NCI-H128 (cell line): ENCODE measurements around the gene DENND1A.
"Not testable (repeated sequence)": the region's sequence is repeated elsewhere in the genome, so short reads cannot be mapped to it uniquely, and the experiment has no call there.

Experiments
- DNase-seq: peaks from one replicate; lab custom pipeline; 2025; ENCODE audit not compliant: unreplicated experiment; lab: John Stamatoyannopoulos, UW

Gene DENND1A

DNA sequence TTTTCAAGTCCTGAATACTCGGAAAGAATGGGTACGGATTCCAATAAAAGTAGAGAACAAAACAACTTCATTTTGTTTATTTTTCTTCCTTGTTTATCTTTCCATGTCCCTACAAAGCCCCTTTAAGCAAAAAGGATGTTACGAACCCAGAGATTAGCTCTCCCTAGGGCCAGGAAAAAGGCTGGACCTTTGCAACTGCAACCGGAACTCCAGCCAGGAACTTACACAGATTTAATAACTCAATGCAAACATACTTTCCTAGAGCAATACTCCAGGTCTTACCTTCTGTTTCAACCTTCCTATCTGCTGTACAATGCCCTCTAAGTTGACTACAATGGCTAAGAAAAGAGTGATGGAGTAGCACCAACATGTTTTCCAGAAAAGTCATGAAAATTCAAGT, 7.0 kb downstream of the DENND1A start:
- no peak for DNase-seq

DNA sequence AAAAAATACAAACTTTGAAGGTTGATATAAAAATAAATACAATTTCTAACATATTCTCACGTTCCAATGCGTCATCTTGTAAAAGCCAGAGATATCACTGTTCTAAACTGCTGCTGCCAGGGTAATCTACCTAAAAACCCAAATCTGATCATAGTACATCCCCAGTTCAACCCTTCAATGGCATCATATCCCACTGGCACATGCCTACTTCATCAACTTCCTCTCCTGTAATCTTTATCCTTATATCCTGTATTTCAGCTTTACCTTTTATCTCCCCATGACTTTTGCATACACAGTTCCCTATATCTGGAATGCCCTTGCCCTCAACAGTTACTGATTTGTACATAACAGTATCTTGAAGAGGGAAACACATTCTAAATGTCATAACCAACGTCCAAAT, 7.5 kb downstream of the DENND1A start:
- no peak for DNase-seq

DNA sequence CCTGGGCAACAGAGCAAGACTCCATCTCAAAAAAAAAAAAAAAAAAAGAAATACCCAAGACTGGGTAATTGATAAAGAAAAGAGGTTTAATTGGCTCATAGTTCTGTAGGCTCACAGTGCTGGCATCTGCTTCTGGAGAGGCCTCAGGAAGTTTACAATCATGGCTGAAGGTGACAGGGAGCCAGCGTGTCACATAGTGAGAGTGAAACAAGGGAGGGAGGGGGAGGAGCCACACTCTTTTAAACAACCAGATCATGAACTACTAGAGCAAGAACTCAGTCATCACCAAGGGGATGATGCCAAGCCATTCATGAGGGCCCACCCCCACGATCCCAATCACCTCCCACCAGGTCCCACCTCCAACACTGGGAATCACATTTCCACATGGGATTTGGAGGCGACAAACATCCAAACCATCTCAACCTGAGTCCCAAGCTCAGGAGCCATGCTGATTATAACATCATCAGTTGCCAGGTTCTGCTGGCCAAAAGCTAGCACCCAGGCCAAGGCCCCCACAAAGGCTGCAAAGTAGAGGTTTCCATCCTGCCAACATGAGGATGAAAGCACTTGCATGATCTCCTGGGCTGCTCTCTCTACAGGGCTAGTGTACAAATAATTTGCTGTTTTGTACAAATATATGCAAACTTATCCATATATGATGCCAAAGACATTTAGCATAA, 15.3 kb downstream of the DENND1A start:
- no peak for DNase-seq

DNA sequence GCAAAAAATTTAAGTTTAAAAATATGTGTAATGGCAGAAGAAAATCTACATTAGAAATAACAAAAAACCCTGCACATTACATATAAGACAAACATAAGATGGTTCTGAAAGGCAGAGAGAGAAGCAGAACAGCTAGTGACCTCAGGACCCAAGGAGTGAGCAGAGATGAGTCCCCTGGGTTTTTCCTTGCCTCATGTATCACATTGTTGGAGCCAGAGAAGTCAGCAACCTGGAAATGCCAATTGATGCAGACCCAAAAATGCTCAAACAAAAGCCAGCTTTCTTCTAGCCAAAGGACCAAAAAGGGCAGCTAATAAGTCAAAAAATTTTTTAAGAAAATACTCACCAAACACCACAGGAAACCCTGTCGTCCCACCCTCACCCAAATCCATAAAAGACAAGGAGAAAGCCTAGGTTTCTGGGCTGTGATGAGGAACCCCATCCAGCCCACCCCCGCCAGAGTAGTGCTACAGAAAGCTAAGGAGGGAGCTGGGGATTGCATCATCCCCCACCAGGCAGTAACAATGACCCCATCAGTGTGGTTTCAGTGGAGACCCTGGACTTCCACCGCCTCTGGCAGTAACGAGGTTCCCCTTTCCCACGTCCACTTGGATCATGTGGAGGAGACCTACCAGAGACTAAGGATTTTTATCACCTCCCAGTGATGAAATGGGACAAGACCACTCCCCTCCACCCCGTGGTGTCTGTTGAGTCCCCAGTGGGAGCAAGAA, 17.6 kb downstream of the DENND1A start:
- DNase-seq: no peak

DNA sequence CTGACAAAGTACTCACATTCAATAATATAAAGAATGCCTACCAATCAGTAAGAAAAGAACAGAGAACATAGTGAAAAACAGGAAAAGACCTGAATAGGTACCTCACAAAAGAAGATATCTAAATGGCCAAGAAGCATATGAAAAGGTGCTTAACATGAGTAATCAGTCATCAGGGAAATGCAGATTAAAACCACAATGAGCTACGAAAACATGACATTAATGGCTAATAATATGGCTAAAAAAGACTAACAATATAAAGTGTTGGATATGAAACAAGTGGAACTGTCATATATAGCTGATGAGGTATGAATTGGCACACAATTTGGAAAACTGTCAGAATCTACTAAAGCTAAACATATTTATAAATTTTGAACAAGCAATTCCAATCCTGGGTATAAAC, 18.9 kb downstream of the DENND1A start:
- DNase-seq: no peak

DNA sequence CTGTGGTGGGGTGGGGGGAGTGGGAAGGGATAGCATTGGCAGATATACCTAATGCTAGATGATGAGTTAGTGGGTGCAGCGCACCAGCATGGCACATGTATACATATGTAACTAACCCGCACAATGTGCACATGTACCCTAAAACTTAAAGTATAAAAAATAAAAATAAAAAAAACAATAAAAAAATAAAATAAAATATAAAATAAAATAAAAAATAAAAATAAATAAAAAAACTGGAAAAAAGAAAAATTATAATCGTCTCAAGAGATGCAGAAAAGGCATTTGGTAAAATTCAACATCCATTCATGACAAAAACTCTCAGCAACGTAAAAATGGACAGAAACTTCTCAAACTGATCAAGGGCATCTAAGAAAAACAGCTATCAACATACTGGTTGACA, 20.7 kb downstream of the DENND1A start:
- DNase-seq: not testable (repeated sequence)

DNA sequence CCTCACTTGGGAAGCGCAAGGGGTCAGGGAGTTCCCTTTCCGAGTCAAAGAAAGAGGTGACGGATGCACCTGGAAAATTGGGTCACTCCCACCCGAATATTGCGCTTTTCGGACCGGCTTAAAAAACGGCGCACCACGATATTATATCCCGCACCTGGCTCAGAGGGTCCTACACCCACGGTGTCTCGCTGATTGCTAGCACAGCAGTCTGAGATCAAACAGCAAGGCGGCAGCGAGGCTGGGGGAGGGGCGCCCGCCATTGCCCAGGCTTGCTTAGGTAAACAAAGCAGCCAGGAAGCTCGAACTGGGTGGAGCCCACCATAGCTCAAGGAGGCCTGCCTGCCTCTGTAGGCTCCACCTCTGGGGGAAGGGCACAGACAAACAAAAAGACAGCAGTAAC, 26.4 kb downstream of the DENND1A start:
- not testable (repeated sequence) for DNase-seq

DNA sequence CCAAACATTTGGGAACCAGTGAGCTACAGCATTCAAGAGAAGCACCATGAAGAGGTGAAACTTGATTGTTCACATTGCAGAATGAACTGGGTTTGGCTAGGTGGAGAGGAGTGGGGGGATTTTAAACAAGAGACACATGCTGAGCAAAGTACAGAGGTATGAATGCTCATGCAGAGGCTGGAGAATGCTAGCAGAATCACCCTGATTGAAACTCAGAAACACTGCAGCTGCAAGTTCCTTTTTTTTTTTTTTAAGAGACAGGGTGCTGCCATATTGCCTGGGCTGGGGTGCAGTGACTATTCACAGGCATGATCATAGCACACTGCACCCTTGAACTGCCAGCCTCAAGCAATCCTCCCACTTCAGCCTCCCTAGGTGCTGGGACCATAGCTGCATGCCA, 35.1 kb downstream of the DENND1A start:
- no peak for DNase-seq

DNA sequence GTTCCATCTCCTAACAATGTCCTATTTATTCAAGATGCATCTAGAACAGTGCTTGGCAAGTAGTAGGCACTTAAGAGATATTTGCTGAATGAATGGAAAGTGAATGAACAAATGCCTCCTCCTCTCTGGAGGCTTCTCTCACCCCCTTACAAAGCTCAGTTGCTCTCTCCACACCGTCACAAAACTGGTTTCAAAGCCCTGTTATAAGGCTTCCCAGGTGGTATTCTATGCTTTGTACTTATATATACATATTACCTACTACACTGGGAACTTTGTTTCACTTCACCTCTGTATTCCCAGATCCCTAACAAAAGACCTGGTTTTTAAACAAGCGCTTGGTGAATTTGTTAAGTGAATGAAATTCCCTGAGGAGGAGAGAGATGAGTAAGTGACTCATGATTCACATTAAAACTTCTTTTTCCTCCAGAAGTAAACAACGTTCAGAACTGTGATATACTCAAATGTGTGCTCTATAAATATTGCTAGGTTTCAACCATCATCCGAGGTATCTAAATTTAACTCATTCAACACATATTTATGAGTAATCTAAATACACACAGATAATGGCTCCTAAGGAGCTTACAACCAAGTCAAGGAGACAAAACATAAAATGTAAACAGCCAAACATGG, 36.0 kb downstream of the DENND1A start:
- DNase-seq: no peak

DNA sequence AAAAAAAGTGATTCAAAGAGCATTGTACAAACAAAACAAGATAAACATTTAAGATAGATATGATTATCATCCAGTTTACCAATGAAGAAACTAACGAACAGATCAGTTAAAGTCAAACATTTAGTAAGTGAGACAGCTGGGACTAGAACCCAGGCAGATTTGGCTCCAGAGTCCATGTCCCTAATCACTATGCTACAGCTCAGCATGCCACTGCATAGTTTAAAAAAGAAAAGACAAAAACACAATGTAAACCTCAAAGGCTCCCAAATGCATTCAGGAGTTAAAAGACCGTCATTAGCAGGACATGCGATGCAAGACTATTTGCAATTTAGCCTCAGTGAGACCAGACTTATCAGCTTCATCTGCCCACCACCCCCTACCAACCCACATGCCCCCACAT, 36.8 kb downstream of the DENND1A start:
- DNase-seq: no peak

DNA sequence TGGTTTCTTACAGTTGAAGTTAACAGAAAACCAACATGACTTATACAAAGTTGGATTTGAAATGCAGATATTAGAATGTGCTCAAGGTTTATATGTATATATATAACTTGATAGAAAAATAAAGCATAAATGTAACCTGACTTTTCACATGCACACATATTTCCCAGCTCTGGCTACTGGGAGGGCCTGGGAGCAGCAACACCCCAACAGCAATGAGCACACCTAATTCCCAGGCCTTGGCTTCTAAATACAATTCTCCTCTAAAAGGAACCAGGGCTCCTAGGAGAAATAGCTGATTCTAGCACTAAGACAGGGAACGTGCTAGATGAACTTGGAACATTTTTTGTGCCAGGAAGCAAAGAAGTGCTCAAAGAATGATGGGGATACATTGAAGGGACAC, 42.1 kb downstream of the DENND1A start:
- DNase-seq: no peak

DNA sequence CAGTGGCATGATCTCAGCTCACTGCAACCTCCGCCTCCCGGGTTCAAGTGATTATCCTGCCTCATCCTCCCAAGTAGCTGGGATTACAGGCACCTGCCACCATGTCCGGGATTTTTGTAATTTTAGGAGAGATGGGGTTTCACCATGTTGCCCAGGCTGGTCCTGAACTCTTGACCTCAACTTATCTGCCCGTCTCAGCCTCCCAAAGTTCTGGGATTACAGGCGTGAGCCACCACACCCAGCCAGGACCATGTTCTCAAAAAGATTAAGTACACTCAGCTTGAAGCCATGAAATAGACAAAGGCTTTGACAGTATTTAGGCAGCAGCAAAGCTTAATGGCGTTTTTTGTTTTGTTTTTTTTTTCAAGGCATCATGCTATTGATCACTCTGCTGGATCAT, 44.1 kb downstream of the DENND1A start:
- not testable (repeated sequence) for DNase-seq

DNA sequence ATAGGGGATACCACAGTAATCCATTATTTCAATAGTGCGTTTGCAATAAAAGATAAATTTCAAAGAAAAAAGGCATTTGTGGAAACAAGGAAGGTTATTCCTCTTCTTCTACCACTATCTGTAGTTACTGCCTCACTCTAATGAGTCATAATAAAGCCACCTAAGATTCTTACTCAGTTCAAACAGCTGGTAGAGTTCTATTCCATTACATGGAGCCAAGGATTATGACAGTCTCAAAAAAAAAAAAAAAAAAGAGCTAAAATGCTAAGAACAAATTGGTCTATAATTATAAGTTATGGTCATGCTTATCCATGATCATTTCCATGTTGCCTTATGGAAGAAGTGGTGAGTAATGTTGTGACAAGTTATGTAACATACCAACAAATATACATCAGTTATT, 46.3 kb downstream of the DENND1A start:
- no peak for DNase-seq

DNA sequence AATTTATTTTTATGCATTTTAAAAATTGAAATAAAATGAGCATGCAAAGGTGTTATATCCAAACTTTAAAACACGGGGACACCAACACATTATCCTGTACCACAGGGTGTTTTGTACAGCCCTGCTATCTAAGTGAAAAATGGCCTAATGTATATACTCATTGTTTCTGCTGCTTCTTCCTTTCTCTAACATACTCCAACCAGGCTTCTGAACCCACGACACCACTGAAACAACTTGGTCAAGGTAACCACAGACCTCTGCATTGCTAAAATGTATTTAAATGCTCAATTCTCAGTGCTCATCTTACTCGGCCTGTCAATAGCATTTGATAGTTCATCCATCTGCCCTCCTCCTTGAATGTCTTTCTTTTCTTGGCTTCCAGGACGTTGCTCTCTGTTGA, 48.3 kb downstream of the DENND1A start:
- no peak for DNase-seq

DNA sequence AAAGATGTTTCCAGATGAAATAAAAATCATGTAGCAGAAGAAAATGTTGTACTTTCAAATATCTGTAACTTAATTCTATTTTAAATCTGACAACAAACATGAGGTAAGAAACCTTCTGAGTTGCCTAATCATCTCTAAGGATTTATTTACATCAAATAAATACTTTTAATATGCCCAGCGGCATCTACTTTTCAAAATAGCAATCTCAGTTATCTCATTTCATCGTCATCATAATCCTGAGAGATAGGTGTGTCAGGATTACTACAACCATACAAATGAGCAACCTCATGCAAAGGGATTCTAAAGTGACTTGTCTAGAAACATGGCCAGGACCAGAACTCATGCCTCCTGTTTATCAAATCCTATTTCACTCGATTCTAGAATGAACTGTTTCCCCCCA, 49.5 kb downstream of the DENND1A start:
- no peak for DNase-seq

DNA sequence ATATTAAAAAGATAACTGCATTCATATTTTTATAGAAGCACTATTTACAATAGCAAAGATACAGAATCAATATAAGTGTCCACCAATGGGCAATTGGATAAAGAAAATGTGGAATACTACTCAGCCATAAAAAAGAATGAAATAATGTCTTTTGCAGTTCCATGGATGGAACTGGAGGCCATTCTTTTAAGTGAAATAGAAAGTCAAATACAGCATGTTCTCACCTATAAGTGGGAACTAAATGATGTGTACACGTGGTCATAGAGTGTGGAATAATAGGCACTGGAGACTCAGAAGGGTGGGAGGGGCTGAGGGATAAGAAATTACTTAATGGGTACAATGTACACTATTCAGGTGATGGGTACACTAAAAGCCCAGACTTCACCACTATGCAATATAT, 53.2 kb downstream of the DENND1A start:
- DNase-seq: no peak

DNA sequence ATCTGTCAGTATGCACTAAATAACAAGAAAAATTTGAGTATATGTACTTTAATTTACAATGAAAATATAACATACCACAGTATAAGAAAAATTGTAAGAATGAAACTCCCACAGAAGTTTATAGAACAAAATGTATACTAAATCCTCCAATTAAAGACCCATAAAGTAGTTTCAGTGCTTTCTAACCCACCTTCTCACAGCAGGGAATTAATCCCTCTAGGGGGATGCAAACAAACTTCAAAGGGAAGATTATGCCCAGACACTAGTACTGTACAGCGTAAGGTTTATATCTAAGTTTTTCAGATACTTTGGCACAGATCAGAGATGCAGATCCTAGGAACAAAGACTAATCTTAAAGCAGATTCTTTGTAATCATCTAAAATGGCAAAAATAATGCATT, 57.2 kb downstream of the DENND1A start:
- no peak for DNase-seq

DNA sequence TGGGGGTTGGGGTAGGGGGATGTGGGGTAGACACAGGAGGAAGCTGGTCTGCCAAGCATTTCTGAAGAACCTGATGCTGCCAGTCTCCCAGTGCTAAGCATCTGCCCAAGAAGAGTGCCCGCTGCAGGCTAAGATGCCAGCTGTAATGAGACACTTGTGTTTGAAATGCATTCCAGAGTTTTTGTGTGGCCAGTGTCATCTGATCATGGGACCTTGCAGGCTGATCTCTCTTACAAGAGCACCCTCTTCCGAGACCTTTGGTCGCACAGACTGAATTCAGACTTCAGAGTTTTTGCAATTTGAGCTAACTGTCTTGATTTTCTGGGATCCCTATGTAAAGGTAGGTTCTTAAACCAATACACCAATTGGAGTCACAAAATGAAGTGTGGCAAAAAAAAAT, 58.1 kb downstream of the DENND1A start:
- DNase-seq: no peak

DNA sequence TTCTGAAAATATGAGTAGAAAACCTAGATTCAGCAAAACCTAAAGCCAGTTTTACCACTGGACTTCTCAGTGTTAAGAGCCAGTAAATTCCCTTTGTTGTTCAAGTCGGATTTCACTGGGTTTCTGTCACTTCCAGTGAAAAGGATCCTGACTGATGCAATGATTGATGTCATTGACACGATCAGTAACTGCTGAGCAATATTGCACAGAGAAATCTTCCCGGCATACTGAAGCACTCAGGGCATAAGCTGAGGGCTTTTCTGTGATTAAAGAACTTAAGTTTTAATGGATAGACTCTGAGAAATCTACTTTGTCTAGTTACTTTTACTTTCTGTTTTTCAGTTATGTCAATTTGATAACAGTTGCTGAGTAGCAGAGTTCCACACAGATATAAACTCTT, 61.9 kb downstream of the DENND1A start:
- no peak for DNase-seq

DNA sequence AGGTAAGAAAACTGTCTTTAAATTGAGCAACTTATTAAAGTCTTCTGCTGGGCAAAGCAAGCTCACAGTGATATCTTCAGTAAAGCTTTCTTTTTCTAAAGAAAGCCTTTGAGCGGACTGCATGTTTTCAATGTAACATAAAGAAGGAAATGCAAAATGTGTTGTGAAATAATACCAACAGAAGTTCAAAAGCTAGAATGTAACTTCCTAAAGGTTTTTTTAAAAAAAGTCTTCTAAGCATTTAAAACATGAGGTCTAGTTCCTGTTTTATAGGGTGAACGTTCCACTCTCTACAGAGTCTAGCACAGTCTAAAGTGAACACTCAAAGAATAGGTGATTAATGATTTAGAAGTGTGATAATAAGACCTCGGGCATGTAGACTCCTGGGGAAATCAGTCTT, 62.9 kb downstream of the DENND1A start:
- no peak for DNase-seq

DNA sequence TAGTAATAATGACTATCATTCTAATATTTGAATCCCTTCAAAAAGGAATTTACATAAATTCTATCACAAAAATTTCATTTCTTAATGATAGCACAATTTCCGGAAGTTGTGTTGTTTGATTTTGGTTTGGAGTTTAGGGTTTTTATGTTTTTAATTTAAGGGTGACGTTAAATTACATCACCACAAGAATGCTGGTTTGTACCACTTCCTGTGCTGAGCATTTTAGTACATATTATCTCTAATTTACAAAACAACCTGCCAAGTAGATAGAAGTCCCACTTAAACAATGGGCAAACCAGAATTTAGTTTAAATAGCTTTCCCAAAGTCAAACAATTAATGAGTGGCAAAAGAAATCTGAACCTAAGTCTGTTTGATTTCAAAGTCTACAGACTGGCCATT, 63.4 kb downstream of the DENND1A start:
- DNase-seq: no peak

DNA sequence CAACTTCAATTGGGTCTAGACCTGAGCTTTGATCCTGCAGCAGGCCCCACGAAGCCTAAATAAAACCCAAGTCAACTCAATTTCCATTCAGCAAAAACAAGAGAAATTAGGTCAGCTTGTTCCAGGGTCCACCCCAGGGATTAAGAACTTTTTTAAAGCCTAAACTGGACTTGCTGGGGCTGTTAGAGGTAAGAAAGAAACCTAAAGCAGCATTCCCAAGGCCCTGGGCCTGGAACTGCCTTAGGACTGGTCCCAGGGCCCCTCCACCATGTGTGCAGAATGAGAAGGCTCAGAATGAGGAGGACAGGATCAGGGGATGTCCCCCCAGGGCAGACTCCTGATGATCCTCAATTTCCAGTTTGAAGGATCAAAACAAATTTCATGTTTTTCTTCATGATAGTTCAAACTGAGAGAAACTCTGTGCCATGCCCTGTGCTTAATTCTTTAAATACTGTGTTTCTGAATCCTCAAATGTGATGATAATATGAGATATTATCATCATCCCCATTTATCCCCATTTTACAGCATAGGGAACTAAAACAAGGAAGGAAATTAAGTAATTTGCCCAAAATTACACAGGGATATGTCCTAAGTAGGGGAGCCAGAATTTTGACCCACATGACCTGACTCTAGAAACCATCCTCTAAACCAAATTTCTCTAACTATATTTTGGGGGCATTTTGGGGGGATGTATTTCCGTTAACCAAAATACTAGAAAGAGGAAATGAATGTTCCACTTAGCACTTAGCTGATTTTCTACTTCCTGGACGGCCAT, 64.5 kb downstream of the DENND1A start:
- no peak for DNase-seq
